ENCODE data around the gene NAPA.

The NAPA gene

DNA sequence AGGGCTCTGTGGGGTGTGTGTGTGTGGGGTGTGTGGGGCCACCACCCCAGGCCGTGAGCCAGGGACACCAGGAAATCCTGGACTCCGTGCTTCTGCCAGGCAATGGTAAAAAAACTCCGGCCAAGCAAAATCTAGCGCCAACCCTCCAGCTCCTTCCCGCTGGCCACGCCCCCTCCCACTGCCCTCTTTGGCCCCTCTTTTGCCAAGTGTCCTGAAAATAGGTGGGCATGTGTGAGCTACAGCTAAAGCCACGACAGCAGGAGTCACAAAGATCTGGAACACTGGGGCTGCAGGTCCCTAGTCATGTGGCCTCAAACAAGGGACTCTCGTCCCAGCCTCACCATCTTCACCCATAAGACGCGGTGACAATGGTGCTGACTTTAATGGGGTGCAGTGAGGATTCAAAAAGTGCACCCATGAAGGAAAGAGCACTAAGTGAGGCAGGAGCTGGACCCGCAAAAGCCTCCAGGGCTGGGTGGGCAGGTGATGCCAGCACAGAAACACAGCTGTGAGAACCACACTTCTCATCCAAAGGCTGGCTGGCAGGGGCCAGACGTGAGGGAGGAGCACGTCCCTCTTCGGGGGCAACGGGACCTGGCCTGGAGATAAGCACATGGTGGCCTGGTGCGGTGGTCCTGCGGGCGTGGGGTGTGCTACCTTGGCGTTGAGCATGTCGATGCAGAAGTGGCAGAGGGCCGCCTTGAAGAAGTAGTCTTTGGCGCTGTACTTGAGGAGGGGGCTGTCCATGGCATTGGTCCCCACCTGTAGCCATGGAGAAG lies 23.3 kb downstream of the NAPA start:
- H3K4me2 ChIP-seq (ENCODE audit: low read length), result no peak overlapping the region
- H3K27me3 ChIP-seq (ENCODE audit: control insufficient read depth, low read length), result no peaks in the 10 kb centered on the region
- H3K4me3 ChIP-seq (ENCODE audit: low read length), result no peak overlapping the region
- H3K4me1 ChIP-seq (ENCODE audit: control insufficient read depth, low read length), result peaks cover 15% of the 10 kb centered on the region
- no peak overlapping the region for H3K27ac ChIP-seq (ENCODE audit: low read depth, low read length)
- no peaks in the 10 kb centered on the region for H3K79me2 ChIP-seq (ENCODE audit: control insufficient read depth, low read length)
- TF ChIP-seq EZH2phosphoT487 (IDR thresholded peaks at IDR 0.05; ENCODE audit: borderline replicate concordance, low read length) (no peak), CTCF (IDR thresholded peaks at IDR 0.05; ENCODE audit: low read depth, low read length, poor library complexity, severe bottlenecking) (no peak)
- H3K36me3 ChIP-seq (ENCODE audit: control insufficient read depth, low read length), result peaks cover 32% of the 10 kb centered on the region; the same call in 1 of the 2 replicates
- H4K20me1 ChIP-seq (ENCODE audit: control insufficient read depth, insufficient read depth, low read depth, low read length), result no peaks in the 10 kb centered on the region
- H3F3A ChIP-seq (ENCODE audit: control insufficient read depth, insufficient read depth), result peaks cover 4% of the 10 kb centered on the region; the same call in 1 of the 2 replicates
- H3K9me2 ChIP-seq (replicated peaks; ENCODE audit: control insufficient read depth, low read length), result no peaks in the 10 kb centered on the region
- no peaks in the 10 kb centered on the region for H3K9me3 ChIP-seq (ENCODE audit: control insufficient read depth, insufficient read depth, low read length)

- Histone ChIP-seq H3K4me2 (ENCODE audit: low read length) (no peak overlapping the region), H3K4me1 (ENCODE audit: control insufficient read depth, low read length) (peaks cover 22% of the 10 kb centered on the region), H3K27ac (ENCODE audit: low read depth, low read length) (no peak overlapping the region), H3F3A (ENCODE audit: control insufficient read depth, insufficient read depth) (peaks cover 4% of the 10 kb centered on the region), H3K27me3 (ENCODE audit: control insufficient read depth, low read length) (no peaks in the 10 kb centered on the region), H3K79me2 (ENCODE audit: control insufficient read depth, low read length) (peaks cover under 1% of the 10 kb centered on the region; the same call in 1 of the 2 replicates), H3K9me2 (replicated peaks; ENCODE audit: control insufficient read depth, low read length) (no peaks in the 10 kb centered on the region), H4K20me1 (ENCODE audit: control insufficient read depth, insufficient read depth, low read depth, low read length) (no peaks in the 10 kb centered on the region), H3K36me3 (ENCODE audit: control insufficient read depth, low read length) (peaks cover 32% of the 10 kb centered on the region), H3K4me3 (ENCODE audit: low read length) (no peak overlapping the region), H3K9me3 (ENCODE audit: control insufficient read depth, insufficient read depth, low read length) (no peaks in the 10 kb centered on the region)
- no peak for TF ChIP-seq EZH2phosphoT487 (IDR thresholded peaks at IDR 0.05; ENCODE audit: borderline replicate concordance, low read length)
- TF ChIP-seq CTCF (IDR thresholded peaks at IDR 0.05; ENCODE audit: low read depth, low read length, poor library complexity, severe bottlenecking), result no peak
Measured at GRCh38 chr19:47490847-47491246, 24.0 kb downstream of the NAPA start.

- H3K4me1 ChIP-seq (ENCODE audit: control insufficient read depth, low read length), result peaks cover 30% of the 10 kb centered on the region
- no peaks in the 10 kb centered on the region for H3K9me3 ChIP-seq (ENCODE audit: control insufficient read depth, insufficient read depth, low read length)
- peaks cover 11% of the 10 kb centered on the region for H3F3A ChIP-seq (ENCODE audit: control insufficient read depth, insufficient read depth)
- no peaks in the 10 kb centered on the region for H4K20me1 ChIP-seq (ENCODE audit: control insufficient read depth, insufficient read depth, low read depth, low read length)
- H3K27me3 ChIP-seq (ENCODE audit: control insufficient read depth, low read length), result no peaks in the 10 kb centered on the region
- no peak overlapping the region for H3K4me3 ChIP-seq (ENCODE audit: low read length)
- H3K36me3 ChIP-seq (ENCODE audit: control insufficient read depth, low read length), result peaks cover 40% of the 10 kb centered on the region
- no peak overlapping the region for H3K4me2 ChIP-seq (ENCODE audit: low read length)
- no peaks in the 10 kb centered on the region for H3K9me2 ChIP-seq (replicated peaks; ENCODE audit: control insufficient read depth, low read length)
- no peak for TF ChIP-seq EZH2phosphoT487 (IDR thresholded peaks at IDR 0.05; ENCODE audit: borderline replicate concordance, low read length)
- no peak for TF ChIP-seq CTCF (IDR thresholded peaks at IDR 0.05; ENCODE audit: low read depth, low read length, poor library complexity, severe bottlenecking)
- no peak overlapping the region for H3K27ac ChIP-seq (ENCODE audit: low read depth, low read length)
- peaks cover 9% of the 10 kb centered on the region for H3K79me2 ChIP-seq (ENCODE audit: control insufficient read depth, low read length)
Measured at GRCh38 chr19:47490031-47490430, 24.8 kb downstream of the NAPA start.

Data from DOHH2 (cell line).